Fibroblast of gingiva (primary cell): ENCODE data around the gene PARP3.

Experiments
- DNase-seq: peaks from one replicate; pipeline ENCODE4 v3.0.0-alpha.2; 2011; ENCODE audit warnings: low read depth

PARP3 gene

DNA sequence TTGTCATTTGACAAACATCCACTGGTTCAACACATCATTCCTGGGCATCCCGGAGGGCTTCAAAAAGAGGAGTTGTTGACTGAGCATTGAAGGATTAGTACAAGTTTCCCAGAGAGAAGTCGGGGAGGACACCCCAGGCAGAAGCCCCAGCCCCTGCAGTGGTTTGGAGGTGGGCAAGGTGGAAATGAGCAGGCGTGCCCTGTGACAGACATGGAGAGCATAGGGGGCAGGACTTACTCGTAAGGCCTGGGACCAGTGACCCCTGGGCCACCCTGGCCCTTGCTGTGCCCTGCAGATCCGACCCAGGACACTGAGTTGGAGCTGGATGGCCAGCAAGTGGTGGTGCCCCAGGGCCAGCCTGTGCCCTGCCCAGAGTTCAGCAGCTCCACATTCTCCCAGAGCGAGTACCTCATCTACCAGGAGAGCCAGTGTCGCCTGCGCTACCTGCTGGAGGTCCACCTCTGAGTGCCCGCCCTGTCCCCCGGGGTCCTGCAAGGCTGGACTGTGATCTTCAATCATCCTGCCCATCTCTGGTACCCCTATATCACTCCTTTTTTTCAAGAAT, 5.9 kb downstream of the PARP3 start:
- DNase-seq = no peak

DNA sequence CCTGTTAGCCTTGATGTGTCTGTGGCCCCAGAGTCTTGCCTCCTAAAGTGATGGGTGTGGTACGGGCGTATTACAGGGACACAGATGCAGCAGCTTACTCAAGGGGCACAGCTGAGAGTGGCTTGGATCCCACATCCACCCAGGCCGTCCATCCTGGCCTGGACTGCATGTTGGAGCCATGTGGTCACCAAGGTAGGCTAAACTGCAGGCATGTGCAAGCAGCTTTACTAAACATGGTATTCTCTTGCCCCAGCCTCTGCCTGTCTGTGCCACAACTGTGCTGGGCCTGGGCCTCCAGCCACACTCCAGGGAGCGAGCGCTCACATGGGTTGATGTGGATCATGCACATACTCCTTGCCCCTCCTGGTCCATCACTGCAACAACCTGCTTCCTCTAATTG, 7.0 kb downstream of the PARP3 start:
- no peak for DNase-seq

DNA sequence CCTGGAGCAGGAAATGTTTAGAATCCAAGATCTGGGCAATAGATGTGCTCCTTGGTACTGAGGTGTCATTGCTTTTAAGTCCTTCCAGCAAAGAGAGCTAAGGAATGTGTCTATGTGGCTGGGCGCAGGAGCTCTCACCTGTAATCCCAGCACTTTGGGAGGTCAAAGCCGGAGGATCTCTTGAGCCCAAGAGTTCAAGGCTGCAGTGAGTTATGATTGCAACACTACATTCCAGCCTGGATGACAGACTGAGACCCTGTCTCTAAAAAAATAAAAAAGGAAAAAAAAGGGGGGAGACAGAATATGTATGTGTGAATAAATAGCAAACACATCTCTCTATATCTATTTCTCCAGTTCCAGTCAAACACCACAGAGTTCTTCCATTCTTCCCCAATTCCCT, 8.7 kb downstream of the PARP3 start:
- no peak for DNase-seq

DNA sequence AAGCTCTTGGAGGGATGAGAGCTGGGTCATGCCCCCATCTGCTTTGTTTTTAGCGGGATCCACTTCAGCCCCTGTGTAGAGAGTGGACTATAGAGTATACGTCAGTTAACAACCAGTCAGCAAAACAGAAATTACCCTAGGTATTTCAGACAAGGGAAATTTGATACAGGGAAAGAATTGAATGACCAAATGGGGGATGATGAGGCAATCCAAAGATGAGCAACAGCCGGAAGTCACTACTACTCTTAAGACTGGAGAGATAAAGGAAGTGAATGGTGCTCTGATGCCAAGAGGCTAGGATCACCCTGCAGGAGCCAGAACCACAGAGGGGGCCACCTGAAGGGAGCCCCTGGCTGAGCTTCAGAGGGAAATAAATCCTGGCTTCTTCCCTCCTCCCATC, 11.3 kb downstream of the PARP3 start:
- peak; percentile 77 for DNase-seq

DNA sequence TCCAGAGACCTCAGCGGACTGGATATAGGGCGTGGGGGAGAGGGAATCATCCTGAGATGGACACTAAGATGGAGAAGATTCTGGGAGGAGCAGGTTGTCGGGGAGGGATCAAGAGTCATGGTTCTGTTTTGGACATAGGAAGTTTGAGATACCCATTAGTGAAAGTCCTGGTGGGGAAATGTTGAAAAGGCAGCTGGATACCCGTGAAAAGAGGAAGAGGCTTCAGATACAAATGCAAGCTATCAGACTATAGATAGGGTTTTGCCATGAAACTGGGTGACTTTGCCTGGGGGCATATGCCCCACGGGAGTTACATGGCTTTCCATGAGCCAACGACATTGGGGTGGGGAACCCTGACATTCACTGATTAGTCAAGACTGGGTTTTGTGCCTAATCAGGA, 11.9 kb downstream of the PARP3 start:
- no peak for DNase-seq

DNA sequence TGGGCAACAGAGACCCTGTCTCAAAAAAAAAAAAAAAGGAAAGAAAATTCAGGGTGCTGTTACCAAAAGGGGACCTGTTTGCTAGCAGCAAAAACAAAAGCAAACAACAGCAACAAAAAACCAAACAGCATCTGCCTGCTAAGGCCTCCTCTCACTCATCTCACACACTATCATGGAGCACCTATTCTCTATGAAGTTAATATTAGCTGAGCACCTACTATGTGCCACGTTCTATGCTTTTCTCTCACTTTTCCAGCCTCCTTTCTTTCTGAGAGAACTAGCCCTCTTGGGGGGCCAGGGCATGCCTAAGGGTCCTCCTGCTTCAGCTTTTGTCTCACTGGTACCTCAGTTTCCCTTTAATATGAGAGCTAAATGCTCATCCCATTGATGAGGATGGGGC, 12.6 kb downstream of the PARP3 start:
- no peak for DNase-seq

DNA sequence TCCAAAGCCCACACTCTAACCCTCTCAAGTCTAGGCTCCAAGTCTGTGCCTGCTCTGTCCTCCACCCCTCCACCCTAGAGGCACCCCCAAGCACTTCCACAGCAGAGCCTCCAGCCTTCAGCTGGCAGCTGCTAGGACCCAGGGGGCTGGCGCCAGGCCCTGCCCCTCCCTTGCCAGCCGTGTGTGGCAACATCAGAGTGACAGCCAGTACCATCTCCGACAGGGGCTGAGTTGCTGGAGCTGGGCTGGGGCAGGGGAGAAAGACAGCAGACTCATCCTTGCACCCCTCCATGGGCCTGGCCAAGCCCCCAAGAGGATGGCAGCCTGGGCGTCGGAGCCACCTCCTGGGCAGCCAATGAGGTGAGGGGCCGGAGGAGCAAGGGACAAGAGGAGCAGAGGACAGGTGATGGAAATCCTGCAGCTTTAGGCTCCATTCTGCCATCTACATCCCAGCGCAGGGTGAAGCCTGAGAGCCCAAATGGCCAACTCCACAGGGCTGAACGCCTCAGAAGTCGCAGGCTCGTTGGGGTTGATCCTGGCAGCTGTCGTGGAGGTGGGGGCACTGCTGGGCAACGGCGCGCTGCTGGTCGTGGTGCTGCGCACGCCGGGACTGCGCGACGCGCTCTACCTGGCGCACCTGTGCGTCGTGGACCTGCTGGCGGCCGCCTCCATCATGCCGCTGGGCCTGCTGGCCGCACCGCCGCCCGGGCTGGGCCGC, 13.2 kb downstream of the PARP3 start, which contains the start of gene GPR62:
TSS of gene GPR62 (plus strand) at position 207 of the 718 bp plus-strand sequence. CDS start at position 479, 272 bp downstream.
- DNase-seq = no peak

DNA sequence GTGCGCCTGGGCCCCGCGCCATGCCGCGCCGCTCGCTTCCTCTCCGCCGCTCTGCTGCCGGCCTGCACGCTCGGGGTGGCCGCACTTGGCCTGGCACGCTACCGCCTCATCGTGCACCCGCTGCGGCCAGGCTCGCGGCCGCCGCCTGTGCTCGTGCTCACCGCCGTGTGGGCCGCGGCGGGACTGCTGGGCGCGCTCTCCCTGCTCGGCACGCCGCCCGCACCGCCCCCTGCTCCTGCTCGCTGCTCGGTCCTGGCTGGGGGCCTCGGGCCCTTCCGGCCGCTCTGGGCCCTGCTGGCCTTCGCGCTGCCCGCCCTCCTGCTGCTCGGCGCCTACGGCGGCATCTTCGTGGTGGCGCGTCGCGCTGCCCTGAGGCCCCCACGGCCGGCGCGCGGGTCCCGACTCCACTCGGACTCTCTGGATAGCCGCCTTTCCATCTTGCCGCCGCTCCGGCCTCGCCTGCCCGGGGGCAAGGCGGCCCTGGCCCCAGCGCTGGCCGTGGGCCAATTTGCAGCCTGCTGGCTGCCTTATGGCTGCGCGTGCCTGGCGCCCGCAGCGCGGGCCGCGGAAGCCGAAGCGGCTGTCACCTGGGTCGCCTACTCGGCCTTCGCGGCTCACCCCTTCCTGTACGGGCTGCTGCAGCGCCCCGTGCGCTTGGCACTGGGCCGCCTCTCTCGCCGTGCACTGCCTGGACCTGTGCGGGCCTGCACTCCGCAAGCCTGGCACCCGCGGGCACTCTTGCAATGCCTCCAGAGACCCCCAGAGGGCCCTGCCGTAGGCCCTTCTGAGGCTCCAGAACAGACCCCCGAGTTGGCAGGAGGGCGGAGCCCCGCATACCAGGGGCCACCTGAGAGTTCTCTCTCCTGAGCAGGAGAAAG, 14.0 kb downstream of the PARP3 start:
- peak; percentile 47 for DNase-seq

DNA sequence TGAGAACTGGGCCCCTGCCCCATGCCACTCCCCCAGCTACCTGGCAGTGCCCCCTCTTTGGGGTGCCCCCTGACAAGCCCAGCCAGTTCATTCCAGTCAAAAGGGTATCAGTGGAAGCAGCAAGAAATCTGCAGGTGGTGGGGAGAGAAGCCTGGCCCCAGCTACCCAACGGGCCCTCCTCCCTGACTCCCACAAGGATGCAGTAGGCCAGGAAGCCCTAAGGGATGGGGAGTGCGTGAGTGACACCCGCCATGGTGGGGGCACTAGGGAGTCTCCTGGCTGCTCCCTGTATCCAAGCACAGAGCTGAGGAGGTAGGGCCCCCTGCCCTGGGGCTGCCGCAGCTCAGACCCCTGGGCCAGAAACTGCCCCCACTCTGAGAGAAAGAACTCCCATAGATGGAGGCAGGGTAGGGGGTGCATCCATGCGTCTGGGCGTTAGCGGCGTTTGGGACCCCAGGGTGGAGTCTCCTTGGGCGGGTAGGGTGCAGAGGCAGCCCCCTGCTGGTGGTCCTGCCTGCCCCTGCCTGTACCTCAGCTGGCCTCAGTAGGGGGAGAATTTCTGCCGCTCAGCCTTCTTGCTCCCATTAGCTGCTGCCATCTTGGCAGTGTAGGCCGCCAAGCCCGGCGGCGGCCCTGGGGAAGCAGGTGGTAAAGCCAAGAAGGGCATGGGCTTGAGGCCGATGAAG, 15.5 kb downstream of the PARP3 start:
- no peak for DNase-seq

DNA sequence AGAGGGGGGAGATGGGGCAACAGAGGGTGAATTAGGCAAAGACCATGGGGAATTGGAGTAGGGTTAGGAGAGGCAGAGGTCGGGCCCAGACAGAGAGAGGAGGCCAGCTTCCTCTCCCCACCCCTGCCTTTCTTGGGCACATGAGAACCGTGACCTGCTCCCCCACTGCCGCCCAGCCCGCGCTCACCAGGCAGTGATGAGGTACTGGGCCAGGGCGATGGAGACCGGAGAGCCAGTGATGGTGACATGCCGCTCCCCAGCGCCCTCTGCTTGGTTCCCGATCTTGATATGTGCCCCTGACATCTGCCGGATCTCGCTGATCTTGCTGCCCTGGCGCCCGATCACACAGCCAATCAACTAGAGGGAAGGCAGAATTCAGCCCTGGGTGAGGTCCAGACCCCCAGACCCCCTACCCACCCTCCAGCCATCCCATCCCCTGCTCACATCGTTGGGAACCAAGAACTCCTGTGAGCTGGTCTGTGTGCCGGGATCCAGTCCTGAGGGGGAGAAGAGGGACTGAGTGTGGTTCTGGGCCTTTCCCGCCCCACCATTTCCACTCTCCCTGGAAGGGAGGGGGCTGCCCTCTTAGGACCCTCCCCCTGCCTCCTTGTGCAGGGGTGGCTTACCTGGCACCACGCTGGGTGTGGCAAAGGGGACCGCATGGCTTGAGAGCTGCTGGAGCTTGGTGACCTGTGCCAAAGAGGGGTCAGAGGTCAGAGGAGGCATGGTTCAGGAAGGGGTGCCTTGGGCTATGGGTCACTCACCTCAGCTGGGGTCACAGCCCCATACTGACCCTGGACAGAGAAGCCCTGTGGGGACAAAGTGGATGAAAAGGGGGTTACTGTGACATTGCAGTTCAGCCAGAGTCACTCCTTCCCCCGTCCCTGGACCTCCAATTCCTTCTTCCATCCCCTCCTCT, 16.7 kb downstream of the PARP3 start:
- DNase-seq = no peak

DNA sequence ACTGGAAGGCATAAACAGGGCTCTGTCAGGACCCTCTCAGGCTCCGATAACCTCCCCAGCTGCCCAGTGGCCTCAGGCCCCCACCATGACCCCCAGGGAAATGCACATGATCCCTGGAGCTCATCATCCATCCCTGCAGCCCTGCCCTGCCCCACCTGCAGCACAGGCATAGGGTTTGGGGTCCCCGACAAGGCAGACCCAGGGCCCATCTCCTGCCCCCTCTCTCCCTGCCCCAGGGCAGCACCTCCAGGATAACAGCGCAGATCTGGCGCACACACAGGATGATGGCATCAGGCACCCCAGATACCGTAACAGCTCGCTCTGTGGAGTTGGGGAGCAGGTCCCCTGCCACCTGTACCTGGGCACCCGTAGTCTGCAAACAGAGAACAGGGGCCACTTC, 17.5 kb downstream of the PARP3 start:
- no peak for DNase-seq

DNA sequence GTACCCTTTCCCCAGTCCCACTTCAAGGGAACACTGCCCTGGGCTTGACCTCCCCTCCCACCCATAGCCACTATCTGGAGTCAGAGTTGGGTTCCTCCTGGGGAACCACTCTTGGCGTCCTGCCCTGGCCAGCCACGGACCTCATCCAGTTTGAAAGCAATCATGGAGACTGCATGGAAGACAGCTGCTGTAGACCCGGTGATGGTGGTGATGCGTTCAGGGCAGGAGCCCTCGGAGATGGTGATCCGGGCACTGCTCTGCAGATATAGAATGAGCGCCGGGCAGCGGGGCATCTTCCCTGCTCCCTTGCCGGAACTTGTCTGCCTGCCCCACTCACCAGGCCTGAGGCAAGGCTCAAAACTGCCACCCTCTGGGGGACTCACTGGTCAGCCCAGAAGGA, 18.2 kb downstream of the PARP3 start:
- no peak for DNase-seq

DNA sequence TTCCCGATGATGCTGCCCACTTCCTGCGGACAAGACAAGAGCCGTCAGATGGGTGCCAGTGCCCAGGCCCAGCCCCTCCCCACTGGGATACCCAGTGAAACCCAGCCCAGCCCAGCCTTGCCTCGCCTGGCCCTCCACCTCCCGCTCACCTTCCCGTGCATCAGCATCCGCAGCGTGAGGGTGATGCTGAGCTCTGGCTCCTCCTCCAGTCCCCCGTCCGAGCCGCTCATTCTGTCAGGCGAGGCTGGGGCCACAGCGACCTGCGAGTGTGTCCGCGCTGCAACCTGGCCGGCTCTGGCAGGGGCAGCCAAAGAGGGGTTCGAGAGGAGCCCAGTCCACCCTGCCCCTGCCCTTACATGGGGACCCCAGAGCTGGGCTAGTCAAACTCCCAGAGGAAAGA, 18.8 kb downstream of the PARP3 start:
- no peak for DNase-seq

DNA sequence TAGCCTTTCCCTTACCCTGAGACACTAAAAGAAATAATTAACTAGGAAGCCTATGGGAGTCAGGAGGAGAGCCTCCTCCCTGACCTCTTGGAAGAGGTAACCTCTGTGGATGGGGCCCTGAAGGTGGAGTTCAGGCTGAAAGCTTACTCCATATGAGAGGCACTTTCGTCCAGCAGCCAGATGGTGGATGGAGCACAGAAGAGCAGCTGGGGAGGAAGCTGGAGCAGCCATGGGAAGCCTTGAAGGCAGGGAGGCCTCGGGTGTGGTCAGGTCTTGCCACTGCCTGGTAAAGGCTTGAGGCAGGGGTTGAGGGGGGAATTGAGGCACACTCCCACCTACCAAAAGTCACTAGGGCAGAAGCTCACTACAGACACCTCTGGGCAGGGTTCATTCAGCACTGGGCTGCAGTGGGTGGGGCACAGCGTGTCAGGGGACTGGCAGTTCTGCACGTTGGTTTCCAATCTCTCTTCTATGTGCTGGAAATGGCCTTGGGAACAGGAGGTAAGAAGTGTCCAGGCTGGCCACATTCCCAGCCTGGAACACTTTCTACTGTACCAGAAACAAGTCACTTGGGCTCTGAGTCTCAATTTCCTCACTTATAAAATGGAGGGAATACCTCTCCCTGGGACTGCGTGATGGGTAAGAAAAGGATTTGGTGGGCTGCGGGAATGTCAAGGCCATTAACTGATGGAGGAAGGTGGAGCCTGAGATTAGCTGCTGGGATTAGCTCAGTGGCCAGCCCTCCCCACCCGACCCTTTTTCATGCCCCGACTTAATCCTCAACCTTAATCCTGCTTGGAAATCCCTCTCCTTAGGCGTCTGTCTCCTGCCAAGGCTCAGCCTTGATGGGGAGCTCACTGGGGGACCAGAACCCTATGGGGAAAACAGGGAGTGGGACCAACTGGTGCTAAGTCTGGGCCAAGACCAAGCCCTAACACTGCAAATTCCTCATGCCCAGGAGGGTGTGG, 19.7 kb downstream of the PARP3 start:
- no peak for DNase-seq

DNA sequence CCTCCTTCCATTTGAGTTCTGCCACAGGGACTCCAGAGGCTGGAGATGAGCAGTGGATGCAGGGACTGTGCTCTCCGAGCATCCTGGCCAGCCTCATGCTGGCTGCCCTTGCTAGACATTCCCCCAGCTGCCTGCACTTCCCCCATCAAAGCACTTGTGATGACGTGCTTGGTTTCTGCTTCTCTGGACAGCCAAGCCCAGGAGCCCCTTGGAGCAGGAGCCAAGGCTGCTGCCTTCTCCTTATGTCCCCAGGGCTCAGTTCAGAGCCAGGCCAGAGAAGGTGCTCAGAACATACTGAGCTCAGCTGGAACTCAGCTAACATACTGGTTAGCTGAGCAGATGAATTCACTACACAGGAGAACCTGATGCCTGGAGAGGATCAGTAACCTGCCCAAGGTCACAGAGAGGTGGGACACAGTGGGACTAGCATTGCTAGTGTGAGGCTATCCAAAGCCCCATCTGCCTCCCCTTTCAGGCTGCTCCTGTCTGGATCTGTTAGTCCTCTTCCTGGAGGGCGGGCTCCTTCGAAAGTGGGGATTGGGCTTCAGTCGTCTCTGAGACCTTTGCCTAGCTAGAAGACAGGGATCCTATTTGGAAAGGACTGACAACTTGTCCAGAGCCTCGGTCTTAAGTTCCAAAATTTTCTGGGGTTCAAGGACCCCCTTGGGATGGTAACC, 20.8 kb downstream of the PARP3 start:
- DNase-seq = no peak

DNA sequence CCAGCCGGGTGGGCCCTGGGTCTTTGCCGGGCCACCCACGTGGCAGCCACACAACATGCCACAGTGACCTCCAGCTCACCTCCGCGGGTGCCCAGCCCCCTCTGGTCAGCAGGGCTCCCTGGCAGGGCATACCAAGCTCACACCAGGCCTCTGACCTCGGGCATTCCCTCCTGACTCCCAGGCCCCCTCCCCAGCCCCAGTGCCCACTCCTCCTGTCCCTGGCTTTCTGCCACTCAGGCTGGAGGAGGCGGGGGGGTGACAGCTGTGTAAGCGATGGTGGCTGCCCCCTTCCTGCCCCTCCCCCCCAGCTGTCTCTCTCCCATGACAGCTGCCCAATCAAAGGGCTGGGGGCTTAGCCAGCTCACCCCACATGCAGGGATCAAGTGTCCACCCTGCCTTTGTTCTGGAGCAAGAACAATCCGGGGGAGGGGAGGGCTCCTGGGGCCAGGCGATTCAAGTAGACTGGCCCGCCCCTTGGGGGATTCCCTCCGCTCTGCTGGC, 21.8 kb downstream of the PARP3 start:
- no peak for DNase-seq

DNA sequence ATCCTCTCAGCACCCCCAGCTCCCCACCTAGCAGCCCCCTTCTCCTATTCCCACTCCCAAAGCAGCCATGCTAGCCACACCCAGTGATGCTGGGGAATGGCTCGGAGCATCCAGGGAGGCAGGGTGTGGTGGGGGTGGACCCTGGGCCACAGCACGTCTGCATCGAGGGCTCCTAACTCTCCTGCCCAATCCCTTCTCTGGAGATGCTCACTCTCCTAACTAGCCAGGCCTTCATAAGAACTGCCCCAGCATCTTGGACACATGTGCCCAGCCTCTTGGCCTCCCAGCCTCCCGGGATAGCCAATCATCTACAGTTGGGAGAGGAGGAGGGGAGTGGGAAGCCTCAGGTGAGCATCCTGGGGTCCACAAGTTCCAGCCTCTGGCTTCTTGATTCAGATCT, 22.4 kb downstream of the PARP3 start:
- no peak for DNase-seq

DNA sequence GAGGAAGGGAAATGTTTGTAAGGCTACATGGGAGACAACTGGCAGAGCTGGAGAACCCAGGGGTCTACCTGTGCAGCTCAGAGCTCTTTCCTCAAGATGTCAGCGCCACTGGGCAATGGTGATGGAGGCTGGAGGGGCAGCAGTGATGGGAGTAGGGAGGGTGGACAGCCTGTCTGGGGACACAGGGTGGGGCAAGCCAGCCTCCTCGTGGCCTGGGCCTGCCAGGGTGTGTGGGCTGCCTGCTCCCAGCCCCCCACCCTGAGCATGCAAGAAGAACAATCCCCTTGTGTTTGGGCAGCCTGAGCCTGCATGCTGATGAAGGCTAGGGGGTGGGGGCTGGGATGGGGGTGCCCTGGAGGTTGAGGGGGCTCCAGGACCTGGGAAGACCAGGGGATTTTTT, 23.9 kb downstream of the PARP3 start:
- no peak for DNase-seq

DNA sequence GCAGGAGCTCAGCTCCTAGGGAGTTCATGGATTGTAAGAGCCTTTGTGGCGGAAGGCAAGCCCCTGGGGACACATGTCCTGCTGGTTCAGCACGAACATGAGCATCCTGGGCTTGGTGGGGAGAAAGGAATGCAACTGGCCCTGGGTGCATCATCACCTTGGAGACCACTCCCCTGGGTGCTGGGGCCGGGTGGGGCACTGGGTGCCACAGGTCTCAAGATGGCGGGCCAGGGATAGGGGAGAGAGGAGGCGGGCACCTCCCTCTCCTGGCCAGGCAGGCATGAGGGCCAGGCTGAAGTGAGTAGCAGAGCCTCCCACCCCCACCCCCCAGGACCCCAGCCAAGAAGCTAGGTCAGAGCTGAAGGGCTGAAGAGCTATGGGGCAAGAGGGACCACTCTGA, 24.3 kb downstream of the PARP3 start:
- DNase-seq = no peak
